Dedifferentiated amniotic fluid mesenchymal stem cell (primary cell): ENCODE results near the gene GMPR2.
A peak's percentile ranks its signal among the peaks of the same experiment; 100 is the strongest.

Experiments used
- DNase-seq: peaks from one replicate; pipeline ENCODE4 v3.0.0-alpha.2; 2016; ENCODE audit errors: extremely low spot score

GMPR2 gene

DNA sequence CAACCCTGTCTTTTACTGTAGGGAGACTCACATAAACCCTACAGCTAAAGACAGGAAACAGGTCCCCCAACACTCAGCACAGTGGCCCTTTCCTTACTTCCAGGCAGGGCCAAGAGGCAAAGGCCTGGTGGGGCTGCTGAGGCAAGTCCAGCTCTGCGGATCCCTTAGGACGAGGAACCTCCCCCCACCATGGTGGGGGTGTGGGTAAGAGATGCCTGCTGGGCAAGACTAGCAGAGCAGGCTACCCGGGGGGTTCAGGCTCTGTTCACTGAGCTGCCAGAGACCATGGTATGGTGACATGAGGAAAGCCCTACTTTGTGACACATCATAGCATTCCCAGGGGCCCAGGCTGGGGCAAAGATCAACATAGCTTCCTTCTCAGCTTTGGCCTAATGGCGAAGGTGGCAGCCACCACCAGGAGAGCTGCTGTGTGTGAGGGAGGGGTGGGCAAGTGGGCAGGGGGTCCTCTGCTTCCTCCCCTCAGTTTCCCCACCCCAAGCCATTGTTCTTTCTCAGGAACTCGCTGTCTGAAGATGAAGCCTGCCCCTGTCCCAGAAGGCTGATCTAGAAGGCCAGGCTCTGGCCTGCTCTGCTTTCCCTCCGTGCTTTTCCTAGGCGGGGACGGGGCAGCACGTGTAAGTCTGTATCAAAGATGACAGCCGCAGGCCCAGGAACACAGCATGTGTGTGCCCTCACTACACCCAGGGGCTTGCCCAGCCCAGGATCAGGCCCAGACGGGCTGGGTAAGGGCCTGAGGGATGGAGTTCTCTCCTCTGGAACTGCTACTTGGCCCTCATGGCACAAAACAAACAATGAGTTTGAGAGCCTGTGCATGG is 19.8 kb downstream of the GMPR2 start:
- no peak for DNase-seq

DNA sequence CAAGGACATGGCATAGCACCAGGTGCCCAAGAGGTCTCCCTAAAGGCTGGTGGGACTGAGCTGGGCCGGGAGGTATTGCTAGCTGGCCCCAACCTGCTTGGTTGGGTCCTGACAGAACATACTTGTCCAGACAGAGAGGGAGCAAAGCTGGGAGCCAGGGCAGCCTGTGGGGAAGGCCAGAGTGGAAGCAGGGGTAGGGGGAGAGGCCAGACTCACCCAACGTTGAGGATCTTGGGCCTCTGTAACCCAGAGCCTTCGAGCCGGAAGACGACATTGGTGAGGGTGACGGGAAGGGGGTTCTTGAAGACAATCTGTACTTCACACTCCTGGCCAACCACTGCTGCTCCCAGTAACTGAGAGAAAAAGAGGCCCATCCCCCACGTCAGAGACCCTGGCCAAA is 21.2 kb downstream of the GMPR2 start:
- no peak for DNase-seq

DNA sequence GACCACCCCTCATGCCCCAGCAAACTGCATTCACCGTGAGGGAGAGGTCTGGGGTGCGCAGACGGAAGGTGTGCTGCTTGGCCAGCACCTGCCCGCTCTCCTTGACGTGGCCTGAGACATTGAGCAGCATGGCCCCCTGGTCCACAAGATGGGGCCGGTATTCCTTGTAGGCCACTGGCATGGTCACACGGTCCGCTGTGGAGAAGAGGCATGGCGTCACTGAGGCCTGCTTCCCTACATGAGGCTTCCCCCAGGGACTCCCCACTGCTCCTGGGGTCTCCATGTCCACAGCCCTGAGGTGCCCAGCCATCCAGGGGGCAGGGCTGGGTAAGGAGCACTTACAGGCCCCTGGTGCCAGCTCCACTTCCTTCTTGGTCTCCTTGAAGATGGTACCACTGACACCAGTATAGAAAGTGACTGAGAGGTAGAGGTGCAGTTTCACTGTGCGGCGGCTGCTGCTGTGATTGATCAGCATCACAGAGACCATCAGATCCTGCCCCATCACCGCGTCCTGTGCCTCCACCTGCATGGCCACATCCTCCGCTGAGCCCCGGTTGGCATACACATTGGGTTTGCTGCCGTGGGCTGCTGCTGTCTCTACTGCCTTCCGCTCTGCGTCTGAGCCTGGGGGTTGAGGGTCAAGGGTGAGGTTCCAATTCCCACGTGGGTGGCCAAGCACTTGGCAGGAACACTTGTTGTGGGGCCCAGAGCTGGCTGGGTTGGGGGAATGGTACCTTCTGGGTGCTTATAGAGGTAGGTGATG is 22.1 kb downstream of the GMPR2 start:
- DNase-seq = no peak

DNA sequence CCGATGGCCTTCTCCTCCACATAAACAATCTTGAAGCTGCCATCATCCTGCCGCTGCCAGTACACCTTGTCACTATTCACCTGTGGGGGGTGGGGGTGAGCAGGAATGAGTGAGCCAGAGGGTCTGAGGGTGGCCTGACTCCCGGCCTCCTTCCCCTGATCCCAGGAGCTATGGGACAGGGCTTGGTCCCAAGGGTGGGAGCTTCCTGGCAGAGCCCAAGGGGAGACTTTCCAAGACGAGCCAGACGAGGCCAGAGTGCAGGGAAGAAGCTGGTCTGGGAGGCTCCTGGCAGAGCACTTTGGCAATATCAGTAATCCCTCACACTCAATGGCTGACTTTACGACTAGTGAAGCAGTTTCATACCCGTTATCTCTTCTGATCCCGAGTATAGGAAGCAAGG is 22.7 kb downstream of the GMPR2 start:
- no peak for DNase-seq

DNA sequence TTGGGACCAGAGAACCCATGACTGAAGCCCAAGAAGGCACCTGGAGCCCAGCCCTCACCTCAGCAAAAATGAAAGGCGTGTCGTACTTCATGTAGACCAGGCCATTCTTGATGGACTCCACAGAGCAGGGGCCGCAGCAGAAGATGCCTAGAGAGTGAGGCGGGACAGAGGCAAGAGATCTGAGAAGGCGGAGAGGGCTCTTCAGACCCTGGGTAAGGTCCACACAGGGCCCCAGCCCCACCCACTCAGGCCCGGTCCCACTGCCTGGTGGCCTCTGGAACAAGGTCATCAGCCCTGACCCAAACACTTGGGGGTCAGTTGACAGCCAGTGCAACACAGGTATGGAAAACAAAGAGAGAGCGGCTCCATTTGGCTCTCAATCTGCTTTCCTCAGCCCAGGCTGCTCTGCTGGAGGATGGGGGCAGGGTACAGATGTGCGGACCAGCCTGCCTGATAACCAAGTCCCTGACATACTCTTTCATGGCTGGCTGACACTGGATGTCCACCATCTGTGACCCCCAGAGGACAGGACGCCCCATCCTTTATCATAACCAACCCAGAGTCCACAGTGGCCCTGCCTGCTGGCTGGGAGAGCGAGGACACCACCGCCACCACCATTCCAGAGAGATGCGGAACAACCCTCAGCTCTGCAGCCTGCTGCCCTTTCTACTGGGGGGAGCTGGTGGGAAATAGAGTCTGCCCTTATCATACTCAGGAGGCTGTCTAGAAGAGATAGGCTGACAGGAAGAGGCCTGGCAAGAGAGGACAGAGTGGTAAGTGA is 23.4 kb downstream of the GMPR2 start:
- no peak for DNase-seq

DNA sequence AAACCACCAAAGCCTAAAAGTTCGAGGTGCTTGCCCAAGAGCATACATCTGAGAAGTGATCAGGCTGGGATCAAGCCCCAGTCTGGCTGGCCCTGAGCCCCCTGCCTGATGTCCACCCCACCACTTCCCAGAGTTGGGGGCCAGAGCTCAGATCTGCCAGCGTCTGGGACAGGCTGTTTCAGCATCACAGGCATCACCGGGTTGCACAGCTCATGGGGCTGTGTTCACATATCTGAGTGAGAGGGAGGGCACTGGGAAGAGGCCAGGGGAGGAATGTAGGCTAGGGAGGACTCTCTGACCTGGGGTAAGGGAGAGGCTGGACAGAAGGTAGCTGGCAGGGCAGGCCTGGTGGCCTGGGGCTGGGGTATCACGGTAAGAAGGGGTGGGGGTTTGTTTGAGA is 24.2 kb downstream of the GMPR2 start:
- no peak for DNase-seq

DNA sequence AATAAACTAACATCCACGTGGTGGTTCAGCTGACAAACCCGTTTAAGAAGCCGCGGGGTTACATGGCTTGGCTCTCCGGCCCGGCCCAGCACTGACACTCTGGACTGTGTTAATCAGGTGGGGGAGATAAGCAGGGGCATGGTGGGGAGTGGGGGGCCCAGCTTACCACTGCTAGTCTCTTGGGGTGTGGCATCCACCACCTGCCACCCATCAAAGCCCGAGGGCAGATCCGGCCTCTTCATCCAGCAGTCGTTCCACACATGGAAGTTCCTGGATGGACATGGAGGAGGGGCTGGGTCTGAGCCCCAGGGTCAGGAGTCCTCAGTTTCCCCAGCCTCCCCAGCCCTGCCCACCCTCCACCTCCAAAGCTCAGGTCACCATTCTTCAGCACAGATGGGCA is 25.4 kb downstream of the GMPR2 start:
- no peak for DNase-seq

DNA sequence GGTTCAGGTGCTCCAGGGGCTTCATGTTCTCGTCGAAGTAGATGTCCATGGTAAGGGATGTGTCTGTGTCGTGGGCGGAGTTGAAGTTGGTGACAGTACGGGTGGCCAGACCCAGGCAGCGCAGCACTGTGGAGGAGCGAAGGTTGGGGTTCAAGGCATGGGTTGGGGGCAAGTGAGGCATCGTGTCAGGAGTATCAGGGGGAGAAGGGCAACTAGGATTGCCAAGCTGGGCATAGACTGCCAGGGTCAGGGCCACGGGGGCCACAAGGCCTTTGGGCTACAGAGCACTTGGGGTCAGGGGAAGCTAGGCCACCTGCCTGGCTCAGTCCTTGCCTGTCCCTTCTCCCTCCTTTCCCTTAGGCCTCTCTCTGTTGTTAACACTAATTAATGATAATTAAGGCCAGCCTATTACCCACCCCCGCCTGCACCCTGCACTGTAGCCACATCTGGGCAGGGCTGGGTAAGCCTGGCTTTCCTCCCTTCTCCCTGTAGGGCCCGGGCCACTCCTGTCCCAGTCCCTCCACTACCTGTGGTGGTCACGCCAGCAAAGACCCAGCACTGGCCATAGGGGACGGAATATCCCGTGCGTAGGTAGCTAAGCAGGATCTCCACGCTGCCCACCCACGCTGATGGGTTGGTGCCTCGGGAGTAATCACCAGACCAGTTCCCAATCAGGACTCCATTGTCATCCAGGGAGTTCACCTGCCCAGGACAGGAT is 26.0 kb downstream of the GMPR2 start:
- DNase-seq = no peak

DNA sequence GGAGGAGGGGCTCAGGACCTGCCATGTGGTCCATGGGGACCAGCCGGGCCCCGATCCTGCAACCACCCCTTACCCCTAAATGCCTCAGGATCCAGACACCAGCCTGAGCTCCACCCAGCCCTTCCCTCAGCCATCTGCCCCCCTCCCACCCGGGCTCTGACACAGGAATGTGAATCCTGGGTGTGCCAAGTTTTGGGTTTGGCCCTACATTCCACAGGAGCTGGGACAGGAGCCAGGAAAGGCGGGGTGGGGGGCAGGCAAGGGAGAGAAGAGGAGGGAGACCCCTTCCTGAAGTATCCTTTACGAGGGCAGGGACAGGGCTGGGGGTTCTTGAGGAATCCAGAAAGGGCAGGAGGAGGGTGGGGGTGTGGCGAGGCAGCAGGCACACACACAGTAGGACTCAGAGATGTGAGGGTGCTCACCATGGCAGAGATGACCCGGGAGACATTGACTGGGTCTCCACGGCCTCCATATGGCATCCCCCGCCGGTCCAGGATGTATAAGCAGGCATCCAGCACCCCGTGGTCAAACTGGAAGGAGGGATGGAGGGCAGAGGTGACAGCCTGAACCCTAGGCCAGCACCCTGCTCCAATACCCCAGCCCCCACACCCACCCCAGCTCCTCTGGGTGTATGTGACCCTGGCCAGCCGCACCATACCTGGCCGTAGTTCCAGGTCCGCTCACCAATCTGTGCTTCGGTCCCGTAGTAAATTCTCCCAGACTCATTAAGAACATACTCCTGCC is 26.7 kb downstream of the GMPR2 start:
- DNase-seq = peak; percentile 64

DNA sequence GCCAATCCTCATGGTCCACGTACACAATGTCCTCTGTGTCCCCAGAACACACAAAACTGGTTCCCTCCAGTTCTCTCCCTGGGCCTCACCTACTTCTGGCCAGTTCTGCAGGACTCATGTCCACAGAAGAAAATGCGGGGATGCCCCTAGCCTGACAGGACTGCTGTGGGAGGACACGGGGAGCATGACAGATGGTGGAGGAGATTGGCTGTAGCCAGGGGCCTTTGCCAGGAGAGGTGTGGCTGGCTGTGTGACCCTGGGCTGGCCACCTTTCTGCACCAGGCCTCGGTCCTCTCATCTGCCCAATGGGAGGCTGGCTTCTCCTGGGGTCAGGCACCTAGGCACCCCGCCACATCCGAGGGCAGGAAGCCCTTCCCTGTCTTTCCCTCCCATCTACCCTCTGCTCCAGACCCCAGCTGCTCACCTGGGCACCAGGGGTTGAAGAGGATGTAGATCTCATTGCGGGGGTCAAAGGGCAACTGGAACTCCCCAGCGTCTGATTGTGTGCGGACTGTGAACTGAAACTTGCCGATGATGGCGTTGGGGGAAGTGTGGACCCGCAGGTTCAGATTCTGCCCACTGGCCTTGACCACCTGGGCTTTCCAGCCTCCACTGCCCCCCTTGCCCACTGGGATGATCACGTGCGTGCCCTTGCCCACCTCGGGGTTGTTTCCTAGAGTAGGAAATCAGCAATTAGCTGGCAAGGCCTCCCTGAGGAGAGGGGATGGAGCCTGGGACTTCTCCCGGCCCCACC is 27.5 kb downstream of the GMPR2 start:
- no peak for DNase-seq

DNA sequence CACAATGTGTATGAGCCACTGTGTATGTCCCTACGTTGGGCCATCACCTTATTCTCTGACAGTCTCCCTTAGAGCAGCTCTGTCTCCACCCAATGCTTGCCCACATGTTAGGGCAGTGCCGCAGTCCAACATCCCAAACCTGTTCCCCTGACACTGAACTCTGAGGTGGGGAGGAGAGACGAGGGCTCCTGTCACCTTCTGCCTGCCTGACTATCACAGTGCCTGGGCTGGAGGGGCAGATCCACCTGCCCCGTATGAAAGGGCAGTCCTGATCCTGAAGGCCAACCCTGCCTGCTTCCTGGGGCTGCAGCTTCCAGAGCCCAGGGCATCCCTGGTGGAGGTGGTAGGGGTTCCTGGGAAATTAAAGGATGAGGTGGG is 28.0 kb downstream of the GMPR2 start:
- no peak for DNase-seq

DNA sequence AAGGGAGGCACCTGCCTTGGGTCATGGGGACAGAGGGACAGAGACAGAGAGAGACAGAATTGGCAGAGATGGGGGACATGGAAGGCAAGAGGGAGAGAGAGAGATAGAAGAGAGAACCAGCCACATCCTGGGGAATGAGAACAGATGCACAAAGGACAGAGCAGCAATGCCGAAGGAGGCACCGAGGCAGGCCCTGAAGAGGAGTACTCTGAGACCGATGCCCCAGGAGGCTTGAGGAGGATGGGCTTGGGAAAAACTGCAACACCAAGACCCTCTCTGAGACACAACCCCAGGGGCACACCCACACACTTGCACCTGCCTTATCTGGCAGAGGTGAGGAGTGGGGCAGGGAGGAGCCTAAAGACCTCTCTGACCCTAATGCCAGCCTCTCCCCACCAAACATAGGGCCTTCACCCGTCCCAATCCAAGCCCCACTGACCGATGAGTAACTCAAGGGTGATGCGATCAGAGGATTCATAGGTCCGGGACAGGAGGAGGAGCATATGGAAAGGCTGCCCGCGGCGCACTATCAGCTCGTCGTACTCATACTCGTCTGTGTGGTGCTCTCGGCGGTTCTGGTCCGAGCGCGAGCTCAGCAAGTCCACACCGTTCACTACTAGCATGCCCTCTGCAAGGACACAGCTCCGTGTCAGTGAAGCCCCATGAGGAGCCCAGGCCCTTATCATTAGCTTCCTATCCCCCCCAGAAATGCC is 28.7 kb downstream of the GMPR2 start:
- DNase-seq = no peak

DNA sequence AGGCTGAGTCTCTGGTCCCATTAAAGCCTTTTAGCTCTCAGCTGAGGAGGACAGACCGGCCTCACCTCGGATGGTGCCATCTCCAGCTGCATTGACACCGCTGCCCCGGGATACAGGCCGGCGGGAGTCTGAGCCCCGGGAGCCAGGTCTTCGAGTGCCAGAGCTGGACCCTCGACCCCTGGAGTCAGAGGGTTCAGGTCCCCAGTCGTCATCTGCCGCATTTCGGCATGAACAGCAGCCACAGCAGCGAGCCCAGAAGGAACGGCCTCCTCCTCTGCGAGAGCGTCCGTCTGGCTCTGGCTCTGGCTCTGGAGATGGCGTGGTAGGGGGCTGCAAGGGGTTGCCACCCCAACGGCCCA is 29.2 kb downstream of the GMPR2 start:
- DNase-seq = no peak

DNA sequence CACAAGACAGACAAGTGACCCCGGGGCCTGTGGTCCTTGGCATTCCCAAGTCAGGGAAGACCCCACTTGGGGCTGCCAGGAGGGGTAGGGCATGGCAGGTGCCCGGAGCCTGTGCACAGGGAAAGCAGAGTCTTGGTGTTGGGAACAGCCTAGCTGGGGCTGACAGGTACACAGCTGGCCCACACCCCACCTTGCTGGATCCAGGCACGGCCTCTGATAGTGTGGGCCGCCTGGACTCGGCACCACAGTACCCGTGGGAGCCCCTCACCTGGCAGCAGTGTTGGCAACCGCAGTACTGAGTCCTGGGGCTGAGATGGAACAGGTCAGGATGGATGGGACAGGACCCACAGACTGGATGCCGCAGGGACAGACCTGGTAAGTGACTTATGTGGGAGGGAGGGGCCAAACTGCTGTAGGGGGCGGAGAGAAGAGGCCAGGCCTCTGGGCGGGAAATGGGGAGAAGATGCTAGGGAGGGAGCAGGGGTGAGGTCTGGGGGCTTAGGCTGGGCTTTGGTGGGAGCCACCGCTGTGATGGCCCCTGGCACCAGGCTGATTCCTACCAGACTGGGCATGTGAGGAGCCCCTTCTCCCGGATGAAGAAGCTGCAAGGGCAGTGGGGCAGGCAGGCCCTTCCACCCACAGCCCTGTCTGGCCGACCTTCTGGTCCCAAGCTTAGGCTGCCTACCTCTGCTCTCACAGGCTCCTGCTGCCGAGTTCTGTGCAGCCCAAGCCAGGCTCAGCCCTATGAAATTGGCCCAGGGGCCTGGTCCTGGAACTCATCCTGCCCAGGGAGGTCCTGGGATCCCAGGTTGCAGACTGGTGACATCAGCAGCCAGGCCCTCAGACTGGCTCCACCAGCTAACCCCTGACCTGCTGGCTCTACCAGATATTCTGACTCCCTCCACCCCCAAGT is 30.3 kb downstream of the GMPR2 start, which contains the start of gene TGM1:
TSS of gene TGM1 (minus strand) at position 357 of the 913 bp plus-strand sequence. CDS start 825 bp downstream, outside the sequence.
- no peak for DNase-seq

DNA sequence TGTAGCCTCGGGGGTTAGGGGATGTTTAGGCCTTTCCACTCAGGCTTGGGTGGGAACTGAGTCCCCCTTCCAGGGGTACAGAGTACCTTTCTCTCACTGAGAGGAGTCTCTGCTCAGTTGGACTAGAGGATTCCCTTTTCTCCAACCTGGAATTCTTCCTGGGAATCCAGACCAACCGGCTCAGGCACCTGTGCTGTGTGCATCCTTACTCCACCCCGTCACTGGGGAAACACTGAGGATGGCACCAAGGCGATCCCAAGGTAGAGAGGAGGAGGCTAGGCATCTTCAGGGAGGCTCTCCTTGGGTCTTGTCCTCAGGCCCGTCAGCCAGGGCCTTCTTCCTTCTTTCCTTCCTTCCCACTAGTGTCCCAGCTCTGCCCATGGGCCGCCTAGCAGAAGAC is 31.1 kb downstream of the GMPR2 start:
- DNase-seq = no peak

DNA sequence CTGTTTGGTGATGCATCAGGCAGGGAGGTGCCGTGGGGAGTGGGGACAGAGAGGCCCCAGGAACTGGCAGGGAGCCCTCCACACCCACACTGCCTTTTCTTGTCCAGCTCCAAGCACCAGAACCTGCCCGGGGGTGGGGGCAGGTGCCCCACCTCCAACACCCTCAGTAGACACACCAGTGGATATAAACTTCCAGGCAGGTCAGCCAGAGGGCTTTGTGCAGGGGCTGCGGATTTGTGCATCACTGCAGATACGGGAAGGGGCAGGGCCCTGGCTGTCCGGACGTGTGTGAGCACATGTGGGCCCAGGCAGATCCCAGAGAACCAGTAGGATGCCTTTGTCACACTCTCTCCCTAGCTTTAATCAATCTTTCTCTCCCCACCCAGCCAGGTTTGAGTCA is 31.6 kb downstream of the GMPR2 start:
- DNase-seq = no peak

DNA sequence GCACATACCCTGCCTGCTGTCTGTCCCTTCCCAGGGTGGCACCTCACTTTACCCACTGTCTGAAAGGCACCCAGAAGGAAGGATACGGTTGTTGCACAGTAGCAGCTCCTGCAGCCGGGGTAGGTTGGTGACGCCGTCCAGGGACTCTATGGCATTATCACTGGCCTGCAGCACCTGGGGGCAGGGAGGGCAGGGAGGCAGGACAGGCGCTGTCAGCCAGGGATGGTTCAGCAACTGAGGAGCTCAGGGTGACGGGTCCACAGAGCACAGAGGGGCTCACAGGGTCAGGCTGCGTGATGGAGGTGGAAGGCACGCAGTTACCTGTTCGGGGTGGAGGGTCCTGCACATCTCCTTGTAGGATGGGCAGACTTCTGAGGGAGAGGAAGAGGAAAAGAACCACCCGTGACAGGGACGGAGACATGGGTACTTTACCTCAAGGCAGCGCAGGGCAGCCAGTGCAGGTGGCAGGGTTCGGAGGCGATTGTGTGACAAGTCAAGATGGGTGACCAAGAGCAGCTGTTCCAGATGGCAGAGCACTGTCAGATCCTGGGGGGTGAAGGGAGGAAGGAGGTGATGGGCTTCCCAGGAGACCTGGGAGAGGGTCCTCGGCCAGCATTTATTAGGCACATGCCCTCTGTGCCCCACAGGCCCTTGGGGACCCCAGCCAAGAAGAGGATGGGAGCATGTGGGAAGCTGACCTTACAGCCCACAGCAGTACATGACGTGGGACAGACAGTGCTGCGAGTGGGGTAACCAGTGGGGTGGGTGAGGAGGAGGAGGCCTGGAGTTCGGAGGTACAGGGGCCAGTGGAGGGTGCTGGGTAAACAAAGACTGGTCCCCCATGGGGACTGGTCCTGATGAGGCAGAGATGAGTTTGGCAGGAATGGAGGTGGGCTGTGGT is 33.9 kb downstream of the GMPR2 start:
- no peak for DNase-seq

DNA sequence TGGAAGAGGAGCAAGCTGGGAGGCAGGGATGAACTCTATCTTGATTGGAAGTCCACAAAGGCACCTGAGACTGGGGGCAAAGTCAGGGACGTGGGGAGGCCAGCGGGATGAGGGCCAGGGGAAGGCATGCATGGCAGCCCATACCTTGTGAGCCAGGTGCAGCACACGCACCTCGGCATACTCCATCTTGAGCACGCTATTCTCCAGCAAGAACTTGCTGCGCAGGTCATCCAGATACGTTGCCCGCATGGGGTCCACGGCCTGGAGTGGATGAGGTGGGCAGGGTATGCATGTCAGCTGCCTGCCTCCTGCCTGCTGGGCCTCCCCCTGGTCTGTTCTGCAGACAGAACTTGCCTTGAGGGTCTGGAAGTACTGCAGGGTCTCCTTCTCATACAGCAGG is 34.8 kb downstream of the GMPR2 start:
- no peak for DNase-seq
